GM08714 (cell line): ENCODE results near the gene BNIPL.
A peak's percentile ranks its signal among the peaks of the same experiment; 100 is the strongest.

ENCODE experiments used
- H3K4me3 ChIP-seq: fragments of 200-500 bp; sonication (Bioruptor generic); 2 replicates; pipeline ENCODE4 v1.5.1; 2014; ENCODE audit warnings: mild to moderate bottlenecking, low read length, inconsistent platforms
- ZNF274 ChIP-seq: IDR thresholded peaks from 2 replicates; pipeline ENCODE4 v1.6.1; 2012; ENCODE audit warnings: mild to moderate bottlenecking, low read depth, low read length

BNIPL gene

DNA sequence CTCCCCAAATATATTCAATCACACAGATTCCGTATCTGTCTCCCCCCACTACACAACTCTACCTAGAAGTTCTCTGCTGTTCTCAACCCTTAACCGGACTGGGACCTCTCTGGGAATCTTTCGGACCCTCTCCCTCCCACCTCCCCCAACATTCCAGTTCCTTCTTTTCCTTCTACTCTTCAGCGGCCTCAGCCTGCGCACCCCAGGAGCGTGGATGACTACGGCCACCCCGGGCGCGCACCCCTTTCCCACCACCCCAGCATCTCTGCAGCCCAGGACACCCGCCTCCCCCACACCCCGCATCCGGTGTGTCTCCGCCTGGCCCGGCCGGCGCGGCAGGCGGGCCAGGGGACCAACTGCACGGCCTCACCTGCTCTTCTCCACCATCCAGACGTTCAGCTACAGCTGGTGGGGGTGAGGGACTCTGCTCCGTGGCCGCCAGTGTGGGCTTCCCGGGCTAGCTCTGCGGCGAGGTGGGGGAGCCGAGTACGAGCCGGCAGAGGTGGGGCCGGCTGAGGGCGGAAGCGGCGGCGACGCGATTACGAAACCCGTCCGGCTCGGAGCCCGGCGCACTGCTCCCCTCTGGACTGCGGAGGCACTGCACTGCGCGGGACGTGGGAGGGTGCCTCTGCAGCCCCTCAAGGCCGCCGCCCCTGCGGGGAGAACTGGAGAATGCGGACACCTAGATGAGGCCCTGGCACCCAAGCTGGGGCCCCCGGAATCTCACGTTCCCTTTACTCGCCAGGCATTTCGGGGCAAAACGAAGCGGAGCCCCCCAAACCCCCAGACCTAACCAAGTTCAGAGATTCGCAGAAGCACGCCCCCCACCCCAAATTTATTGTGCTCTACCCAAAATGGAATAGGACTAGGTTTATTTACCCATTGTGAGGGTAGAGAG is 23.0 kb downstream of the BNIPL start, which contains the start of gene CDC42SE1:
CDC42SE1 (minus strand) TSS at position 514 of the 898 bp plus-strand sequence. CDS start 3,892 bp downstream, outside the sequence.
- TF ChIP-seq ZNF274 = no peak
- peak within 1 kb of the TSS; percentile 96 for H3K4me3 ChIP-seq

- H3K4me3 ChIP-seq = peak within 1 kb of the TSS; percentile 96
- no peak for TF ChIP-seq ZNF274
Measured at GRCh38 chr1:151060007-151060656, 23.7 kb downstream of the BNIPL start, which contains the start of gene MLLT11. Gene MLLT11 (plus strand): TSS chr1:151060397. CDS start chr1:151067225, 6,828 bp downstream.

GRCh38 chr1:151060657-151061421 is 24.5 kb downstream of the BNIPL start:
- peak overlapping the region; percentile 96 for H3K4me3 ChIP-seq
- TF ChIP-seq ZNF274 = no peak

DNA sequence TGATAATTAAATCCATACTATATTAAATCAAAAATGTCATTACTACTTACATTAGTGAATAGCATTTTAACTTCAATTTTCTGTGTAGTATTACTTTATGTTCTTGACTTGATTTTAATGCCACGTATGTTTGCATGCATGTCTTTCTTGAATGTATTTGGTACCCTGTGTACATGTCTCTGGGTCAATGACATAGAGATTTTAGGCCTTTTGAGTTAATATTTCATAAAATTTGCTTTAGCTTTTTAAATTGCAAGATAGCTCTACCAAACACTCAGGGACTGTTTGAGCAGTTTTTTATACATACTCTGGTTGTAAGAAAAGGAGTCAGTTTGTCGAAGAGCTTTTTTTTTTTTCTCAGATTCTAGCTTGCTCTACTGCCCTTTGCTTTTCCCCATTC is 25.3 kb downstream of the BNIPL start:
- no peak for TF ChIP-seq ZNF274
- H3K4me3 ChIP-seq = no peak overlapping the region; the same call in 1 of the 2 replicates

DNA sequence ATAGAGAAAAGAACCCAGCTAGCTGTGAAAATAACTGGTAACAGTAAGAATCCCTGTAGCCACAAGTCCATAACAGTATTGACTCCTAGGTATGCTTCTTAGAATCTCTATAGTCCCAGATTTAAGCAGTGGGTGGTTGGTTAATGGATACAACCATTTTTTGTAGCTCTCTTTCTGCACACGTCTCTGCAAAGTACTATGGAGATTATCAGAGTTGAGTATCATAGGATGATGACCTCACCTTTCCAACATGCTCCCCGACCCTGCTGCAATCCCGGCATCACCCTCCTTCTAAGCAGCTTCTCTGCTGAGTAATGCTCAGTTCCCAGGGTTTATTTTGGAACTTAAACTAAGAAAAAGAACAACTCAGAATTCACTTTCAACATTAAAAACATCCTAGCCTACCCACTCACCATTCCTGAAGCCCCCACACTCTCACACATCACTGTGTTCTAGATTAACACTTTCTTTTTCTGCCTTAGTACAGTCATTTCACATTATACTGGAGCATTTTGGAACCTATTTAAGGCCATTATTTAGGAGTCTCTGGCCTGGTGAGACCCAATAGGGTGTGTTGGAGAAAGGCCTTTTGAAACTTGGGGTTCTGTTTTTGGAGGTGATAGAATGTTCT is 26.5 kb downstream of the BNIPL start:
- no peak for TF ChIP-seq ZNF274
- no peak overlapping the region for H3K4me3 ChIP-seq

- H3K4me3 ChIP-seq = no peak overlapping the region
- TF ChIP-seq ZNF274 = no peak
Measured at GRCh38 chr1:151065089-151065645, 28.8 kb downstream of the BNIPL start.

- no peak overlapping the region for H3K4me3 ChIP-seq
- TF ChIP-seq ZNF274 = no peak
Measured at GRCh38 chr1:151067185-151067584, 30.8 kb downstream of the BNIPL start.

DNA sequence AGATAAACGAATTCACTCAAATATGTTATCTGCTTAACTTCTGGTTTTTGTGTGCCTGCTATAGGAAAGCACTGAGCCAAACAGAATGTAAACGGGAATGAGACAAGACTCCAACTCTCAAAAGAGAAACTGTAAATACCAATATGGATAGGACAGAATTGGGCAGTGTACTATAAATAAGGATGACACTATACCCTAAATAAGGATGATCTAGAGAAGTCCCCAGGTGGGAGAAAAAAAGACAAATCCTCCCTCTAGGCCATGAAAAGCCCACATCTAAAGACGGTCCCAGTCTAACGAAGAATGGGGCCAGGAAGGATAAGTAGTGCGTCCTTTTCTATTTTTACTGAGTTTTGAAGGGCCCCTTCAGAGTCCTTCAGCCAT is 32.7 kb downstream of the BNIPL start:
- no peak overlapping the region; the same call in 1 of the 2 replicates for H3K4me3 ChIP-seq
- no peak for TF ChIP-seq ZNF274

DNA sequence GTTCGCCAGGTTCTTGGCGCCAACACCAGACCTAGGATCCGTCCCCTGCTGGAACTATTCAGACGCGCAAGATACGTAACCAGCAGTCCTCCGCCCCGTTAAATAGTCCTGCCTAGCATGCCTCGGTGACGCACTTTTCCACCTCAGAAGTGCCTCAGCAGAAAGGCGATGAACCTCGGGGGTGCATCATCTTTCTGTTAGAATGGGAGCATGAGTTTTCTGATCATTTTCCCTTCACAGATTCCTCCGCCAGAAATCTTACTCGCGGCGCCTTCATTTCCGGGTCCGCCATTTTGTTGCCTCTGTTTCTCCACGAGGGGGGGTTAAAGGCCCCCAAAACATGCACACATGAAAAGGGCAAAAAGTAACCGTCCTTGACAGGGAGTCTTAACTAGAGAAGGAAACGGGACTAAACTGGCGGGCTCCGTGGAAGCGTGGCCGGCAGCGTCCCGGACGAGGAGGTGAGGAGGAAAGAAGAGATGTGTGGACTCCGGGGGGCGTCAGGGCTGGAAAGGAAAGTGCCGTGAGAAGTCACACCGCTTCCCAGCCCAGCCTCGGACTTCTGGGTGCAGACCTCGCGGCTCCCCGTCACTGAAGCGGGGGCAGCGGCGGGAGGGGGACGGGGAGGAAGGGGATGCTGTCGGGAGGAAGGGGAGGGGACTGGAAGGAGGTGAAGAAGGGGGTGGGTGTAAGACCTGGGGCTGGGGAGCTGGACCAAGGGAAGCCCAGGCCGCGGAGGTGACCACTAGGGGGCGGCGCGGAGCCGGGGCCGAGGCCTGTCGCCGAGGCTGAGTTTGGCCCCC is 34.3 kb downstream of the BNIPL start, which contains the start of gene GABPB2:
GABPB2 (plus strand) TSS at position 288 of the 803 bp plus-strand sequence. CDS start 17,429 bp downstream, outside the sequence.
- TF ChIP-seq ZNF274 = no peak
- peak within 1 kb of the TSS; percentile 79 for H3K4me3 ChIP-seq

- TF ChIP-seq ZNF274 = no peak
- H3K4me3 ChIP-seq = no peak overlapping the region
Measured at GRCh38 chr1:151072224-151072623, 35.8 kb downstream of the BNIPL start.

DNA sequence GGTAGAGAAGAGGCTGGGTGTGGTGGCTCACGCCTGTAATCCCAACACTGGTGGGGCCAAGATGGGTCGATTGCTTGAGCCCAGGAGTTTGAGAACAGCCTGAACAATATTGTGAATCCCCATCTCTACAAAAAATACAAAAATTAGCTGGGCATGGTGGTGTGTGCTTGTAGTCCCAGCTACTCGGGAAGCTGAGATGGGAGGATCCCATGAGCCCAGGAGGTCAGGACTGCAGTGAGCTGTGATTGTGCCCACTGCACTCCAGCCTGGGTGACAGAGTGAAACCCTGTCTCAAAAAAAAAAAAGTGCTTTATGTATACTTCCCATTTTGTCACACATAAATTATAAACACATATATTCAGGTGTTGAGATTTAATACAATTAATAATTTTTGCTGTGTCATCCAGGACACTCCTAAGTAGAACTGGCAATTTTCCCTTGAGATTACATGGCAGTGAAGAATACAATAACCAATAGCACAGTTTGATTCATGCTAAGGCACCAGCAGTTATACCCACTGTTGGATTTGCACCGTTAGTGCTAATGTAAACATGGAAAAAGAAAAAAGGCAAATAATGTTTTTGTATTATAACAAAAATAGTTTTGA is 49.7 kb downstream of the BNIPL start:
- H3K4me3 ChIP-seq = no peak overlapping the region
- no peak for TF ChIP-seq ZNF274
